G401 (cell line): ENCODE measurements around the gene ZNF519. TPM values are rescaled to one million over a fixed set of nuclear protein-coding genes. Genes with fewer than 3 reads are reported as not detected.

ENCODE experiments used
- DNase-seq: peaks from one replicate; pipeline ENCODE4 v3.0.0-alpha.2; 2015; ENCODE audit warnings: low spot score
- in situ Hi-C: cut with HindIII; loops from 2 replicates; pipeline ENCODE4 v1.10.0; 2016; ENCODE audit warnings: low sequenced_read_pairs, mixed read lengths
- total RNA-seq: library from RNA; depleted of rRNA; stranded (reverse); fragments of >200 nt; shearing (Covaris generic); gene quantifications from 2 replicates; pipeline ENCODE4 v1.2.3, GENCODE V29; 2014

Gene ZNF519
- total RNA-seq, 1 experiment from 2014 or later = 5.6 TPM

GRCh38 chr18:14104906-14105748, 27.1 kb downstream of the ZNF519 start:
- in situ Hi-C loops = no loop called here

GRCh38 chr18:14104201-14104600, 28.0 kb downstream of the ZNF519 start:
- no peak for DNase-seq
- in situ Hi-C loops = no loop called here

More at GRCh38 chr18:14104906-14105748, 27.1 kb downstream of the ZNF519 start:
- DNase-seq = no peak

DNA sequence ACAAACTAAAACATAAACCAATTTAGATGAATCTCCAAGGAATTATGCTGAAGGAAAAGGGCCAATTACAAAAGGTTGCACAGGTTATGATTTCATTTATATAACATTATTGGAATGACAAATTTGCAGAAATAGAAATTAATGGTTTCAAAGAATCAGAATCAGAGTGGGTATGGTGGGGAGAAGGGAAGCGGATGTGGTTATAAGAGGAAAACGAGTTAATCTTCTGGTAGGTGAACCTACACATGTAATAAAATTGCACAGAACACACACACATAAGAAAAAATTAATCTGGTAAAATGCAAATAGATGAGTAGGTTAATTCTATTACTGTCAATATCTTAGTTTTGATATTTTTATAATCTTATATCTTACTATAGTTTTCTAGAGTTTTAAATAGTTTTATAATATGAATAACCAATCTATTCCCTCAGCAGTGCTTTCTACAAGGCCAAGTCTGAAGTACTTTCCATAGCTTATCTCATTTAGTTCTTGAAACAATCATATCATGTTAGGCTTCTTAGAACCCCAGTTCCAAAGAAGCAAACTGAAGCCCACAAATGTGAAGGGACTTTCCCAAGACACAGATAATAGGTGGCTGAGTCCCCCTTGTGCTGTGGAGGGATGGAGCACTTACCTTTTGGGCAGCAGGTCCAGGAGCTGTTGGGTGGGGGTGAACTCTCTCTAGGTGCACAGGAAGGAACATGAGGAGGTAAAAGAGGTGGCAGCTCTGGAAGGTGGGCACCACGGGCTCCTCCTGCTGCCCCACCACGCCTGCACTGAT, 31.5 kb downstream of the ZNF519 start:
- DNase-seq = no peak
- in situ Hi-C loops = no loop called here

DNA sequence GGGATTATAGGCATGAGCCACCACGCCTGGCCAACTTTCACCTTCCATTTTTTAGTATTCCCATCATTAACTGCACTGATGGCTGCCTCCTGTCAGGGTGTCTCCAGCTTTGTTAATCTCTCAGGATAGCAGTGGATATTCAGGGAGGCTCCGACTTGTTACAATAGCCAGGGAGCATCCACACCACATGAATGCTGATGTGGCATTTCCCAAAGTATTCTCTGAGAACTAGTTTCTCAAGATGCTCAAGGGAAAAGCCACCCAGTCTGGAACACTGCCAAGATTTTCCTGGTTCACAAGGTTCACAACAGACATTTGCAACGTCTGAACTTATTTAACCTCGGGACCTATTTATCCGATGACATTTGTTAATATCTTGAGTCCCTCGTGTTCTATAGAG, 33.8 kb downstream of the ZNF519 start:
- no peak for DNase-seq
- in situ Hi-C loops = no loop called here

- in situ Hi-C loops = no loop called here
- no peak for DNase-seq
These were observed 34.5 kb downstream of the ZNF519 start for GRCh38 chr18:14097761-14098160.

- DNase-seq = no peak
- in situ Hi-C loops = no loop called here
These were observed 38.8 kb downstream of the ZNF519 start for GRCh38 chr18:14093307-14093915.

DNA sequence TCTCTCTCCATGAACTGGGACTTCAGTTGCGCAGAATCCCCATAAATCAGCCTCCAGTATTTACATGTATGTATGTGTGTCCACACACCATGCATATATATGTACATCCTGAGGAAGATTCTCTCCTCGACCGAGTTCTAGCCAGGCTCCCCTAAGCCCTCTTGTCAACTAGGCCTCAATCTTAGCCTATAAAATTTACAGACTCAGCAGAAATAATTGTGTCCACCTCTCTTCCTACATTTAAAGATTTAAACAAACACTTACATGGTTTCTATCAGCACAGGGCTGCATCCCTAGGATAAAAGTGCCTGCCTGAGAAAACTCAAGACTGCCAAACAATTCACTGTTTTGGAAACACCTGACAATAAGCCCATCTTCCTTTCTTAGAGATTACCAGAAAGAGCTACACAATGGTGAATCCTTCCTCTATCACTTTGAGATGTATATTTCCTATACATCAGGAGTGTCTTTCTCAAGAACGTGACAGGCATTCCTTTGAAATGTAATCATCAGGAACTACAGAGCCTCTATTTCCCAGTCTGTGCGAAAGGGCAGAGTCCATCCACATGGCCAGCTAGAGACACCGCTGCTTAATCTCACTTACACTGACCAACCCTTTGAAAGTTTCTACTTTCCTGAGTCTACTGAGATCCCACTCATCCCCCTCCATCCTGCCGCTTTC, 39.5 kb downstream of the ZNF519 start:
- in situ Hi-C loops = no loop called here
- no peak for DNase-seq

DNA sequence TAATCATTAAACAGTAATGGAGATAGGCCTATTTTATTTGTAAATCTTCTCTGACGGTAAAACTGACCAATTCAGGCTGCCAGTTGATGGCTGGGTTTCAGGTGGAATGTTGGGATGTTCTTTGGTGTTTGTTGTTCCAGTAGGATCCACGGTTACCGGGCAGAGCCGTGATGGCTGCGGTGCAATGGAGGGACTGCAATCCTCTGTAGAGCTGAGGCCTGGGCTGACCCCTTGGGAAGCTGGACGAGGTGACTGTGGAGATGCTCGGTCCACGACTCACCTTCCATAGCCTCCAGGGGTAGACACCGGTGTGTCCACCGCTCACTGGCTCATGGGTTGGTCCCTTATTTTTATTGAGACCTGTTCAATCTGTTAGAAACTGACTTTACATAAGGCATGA, 42.5 kb downstream of the ZNF519 start:
- DNase-seq = no peak
- in situ Hi-C loops = no loop called here

GRCh38 chr18:14089191-14089590, 43.0 kb downstream of the ZNF519 start:
- no peak for DNase-seq
- in situ Hi-C loops = no loop called here

DNA sequence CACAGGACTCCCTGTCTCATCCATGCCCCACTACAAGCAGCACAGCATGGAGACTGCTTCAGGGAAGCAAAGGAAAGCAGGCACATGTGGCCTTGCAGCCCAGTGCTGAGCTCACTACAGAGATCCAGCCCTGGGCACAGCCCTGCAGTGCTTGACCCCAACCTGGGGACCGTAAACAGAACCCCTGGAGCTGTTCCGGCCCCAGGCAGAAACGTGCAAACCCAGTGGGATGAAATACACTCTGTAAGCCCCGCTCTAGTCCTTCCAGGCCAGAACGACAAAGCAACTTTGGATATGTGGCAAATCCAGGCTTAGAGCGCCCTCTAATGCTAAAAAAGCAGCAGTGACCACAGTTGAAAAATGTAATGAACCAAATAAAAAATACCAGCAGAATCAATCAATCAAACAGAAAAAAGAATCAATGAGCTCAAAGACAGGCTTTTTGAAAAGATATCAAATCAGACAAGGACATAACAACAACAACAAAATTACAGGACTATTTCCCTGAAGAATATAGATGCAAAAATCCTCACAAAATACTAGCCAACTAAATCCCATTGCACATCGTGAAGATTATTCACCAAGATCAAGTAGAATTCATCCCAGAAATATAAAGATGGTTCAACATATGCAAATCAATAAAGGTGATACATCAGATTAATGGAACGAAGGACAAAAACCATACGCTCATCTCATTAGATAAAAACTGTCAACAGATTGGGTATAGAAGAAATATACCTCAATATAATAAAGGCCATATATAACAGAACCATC, 45.6 kb downstream of the ZNF519 start:
- peak; percentile 67 for DNase-seq
- in situ Hi-C loops = no loop called here

DNA sequence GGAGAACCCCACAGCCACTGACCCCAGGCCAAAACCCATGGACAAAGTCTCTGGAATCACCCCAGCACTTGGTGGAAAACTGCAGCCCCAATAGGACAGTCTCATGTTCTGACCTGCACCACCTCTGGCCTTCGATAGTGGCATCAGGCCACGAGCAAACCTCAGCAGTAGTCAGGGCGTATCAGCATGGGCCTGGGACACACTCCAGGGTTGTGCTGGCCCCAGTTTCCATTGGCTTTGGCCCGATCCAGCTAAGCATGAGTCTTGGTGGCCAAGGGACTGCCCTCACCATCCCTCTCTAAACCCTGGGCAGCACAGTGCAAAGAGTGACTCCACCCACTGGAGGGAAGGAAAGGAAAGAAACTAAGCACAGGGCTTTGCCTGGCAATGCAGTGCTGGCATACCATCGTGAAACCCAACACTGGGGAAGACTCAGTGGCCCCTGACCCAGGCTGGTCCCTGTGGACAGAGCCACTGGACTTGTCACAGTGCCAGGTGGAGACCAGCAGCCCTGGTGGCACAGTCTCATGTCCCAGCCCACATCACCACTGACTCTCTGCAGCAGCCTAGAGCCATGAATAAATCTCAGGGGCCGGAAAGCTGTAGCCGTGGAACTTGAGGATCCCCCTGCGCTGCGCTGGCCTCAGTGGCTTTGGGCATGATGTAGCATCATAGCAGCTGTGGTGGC, 46.3 kb downstream of the ZNF519 start:
- in situ Hi-C loops = no loop called here
- DNase-seq = no peak

- in situ Hi-C loops = no loop called here
These were observed 57.0 kb downstream of the ZNF519 start for GRCh38 chr18:14075196-14075595.

GRCh38 chr18:14074187-14074586, 58.0 kb downstream of the ZNF519 start:
- in situ Hi-C loops = no loop called here
- no peak for DNase-seq

More at GRCh38 chr18:14075196-14075595, 57.0 kb downstream of the ZNF519 start:
- DNase-seq = no peak

DNA sequence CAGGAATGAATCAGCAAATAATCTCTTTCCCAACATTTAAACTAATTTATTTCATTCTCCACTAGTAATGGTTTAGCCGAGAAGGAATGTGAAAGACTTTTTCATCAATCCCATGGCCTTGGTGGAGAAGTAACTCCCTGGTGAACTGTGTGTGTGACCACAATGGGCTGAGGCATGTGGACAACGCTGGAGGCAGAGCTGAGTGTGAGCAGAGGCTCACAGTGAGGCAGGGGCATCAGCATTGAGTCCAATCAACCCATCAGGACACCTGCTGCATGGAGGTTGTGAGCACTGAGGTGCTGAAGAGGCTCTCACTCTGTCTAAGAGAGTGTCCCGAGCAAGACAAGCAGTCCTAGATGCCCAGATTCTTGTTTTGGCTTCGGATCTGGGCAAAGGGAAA, 78.6 kb downstream of the ZNF519 start:
- no peak for DNase-seq
- in situ Hi-C loops = no loop called here
